ENCODE measurements around the gene EBF3.

Gene EBF3

DNA sequence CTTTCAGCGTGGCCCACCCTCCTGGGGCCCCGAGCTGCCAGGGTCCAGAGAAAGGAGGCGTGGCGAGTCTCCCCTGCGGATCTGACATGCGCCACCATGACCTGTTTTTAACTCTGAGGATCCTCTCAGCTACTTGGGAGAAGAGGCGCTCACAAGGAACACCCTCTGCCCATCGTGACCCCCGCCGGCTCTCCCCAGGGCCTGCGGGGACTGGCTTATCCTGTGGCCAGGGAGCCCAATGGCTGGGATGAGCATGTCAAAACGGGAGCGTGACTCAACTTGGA is 93.7 kb downstream of the EBF3 start:
- DNase-seq = no peak

DNA sequence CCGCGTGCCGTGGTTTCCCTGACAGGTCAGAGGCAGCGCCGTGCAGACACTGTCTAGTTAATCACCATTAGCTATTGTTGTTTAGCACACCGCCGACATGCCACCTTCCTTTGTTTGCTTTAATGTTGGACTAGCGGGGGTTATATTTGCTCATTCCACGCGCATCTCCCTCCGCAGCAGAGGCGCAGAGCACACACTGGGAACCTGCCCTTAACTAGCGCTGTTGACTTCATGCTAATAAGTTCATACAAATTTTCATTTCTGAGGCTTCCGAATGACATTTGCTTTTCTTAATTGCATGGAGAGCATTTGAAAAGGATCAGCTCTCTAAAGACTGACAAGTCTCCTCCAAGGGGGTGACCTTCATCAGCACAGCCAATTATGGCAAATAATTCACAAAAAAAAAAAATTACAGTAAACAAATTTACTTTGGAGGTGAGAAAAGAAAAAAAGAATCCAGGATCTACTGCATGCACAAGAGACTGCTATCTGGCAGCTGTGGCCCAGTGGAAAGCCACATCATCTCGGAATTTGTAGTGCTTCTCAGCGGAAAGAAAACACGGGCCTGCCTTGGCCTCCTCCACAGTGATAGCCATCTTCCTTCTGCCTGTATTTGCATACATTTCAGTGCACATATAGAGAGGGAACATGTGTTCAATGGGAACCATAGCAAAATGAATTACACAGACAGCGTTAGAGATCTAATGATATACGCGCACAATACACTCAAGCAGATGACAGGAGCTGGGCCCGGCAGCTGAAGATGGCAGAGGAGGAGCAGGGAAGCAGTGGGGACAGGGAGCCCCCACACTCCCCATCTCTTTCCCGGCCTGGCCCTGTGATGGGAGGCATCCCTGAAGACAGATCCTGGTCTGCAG is 94.2 kb downstream of the EBF3 start:
- no peak for DNase-seq

GRCh38 chr10:129868449-129869035 is 95.5 kb downstream of the EBF3 start:
- no peak for DNase-seq

- no peak for DNase-seq
These were observed 96.4 kb downstream of the EBF3 start for GRCh38 chr10:129867631-129868179.

DNA sequence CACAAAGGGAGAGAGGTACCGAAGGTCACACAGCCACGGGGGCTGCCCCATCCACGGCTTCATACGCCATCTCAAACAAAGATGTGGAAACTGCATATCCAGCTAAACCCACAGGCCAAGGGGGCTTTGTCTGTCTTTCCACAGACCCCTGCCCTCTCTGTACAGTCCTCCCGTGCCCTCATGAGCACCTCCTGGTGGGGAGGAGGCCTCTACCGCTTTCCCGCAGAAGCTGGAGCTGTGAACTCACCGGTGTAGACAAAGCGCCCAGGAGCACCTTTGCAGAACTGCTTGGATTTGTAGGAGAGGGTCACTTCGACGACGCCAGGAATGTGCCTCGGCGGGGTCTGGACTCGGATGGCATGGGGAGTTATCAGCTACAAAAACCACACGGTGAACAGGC is 97.2 kb downstream of the EBF3 start:
- DNase-seq = no peak

GRCh38 chr10:129865960-129866359 is 98.1 kb downstream of the EBF3 start:
- no peak for DNase-seq

GRCh38 chr10:129865413-129865812 is 98.7 kb downstream of the EBF3 start:
- no peak for DNase-seq

DNA sequence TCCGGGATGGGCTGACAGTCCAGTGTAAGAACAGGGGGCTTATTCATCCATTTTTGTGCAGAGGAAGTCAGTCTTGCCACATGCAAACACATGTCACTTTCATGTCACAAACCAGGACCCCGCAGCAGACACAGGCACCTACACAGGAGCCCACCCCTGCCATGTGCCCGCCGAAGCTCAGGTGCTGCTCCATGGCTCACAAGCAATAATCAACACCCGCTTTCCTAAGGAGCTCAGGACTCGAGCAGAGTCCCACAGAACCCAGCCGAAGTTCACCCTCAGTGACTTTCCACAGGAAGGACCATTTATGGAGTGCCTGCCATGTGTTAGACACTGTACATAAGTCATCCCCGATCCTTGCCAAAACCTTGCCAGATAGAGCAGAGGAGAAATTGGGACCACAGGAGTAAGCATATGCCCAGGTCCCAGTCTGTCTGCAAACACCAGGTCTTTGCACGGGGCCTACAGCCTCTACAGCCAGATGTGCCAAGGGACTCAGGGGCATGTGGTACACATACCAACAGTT is 99.4 kb downstream of the EBF3 start:
- peak; percentile 5 for DNase-seq

GRCh38 chr10:129864082-129864481 is 100.0 kb downstream of the EBF3 start:
- no peak for DNase-seq

DNA sequence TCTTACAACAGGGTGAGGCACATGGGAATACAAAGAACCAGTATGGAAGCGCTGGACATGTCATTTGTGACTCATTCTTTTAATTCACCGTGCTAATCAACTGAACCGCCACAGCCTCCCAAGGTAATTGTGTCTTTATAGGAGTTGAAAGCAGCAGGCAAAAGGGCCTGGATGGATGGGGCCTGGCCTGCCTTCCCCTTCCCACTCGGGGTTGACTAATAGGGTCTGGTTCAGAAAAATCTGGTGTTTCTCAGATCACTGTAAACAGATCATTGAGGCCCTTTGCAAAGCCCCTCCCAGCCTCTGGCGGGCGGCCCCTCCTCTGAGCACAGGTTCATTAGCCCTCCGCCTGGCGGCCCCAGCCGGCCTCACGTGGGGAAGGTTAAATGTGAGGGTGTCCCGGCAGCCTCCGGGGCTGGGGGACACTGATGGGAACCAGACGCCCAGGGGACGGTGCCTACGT is 100.8 kb downstream of the EBF3 start:
- DNase-seq = no peak

DNA sequence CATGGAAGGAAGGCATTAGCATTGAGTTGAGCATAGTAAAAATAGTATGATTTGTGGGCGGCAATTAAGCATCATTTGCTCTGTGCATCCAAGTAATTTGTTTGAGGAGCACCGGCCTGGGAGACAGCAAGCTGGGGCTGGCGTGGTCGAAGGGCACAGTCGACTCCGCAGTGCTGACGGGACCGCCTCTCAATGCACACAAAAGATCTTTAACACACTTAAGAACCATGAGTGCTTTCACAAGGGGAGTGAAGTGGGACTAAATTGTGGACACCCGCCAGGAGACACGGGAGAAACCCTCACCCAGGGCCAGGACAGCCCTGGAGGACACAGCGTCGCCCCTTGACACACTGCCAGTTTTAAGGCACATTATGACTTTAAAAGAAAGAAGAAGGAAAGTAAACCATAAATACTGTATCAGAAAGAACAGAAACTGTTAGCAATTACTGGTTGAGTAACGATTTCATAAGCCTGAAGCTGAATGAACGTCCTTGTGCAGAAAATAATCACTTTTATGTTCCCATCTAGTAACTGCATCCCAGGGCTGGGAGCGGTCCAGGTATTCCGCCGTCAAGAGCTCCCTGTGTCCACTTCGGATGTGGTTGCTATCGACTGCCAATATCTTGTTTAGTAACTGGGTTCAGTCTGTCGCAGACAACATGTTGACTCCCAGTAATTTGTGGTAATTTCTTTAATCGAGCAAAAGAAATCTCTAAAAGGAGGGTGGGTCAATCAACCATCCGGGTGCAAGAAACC is 102.1 kb downstream of the EBF3 start:
- DNase-seq = no peak

DNA sequence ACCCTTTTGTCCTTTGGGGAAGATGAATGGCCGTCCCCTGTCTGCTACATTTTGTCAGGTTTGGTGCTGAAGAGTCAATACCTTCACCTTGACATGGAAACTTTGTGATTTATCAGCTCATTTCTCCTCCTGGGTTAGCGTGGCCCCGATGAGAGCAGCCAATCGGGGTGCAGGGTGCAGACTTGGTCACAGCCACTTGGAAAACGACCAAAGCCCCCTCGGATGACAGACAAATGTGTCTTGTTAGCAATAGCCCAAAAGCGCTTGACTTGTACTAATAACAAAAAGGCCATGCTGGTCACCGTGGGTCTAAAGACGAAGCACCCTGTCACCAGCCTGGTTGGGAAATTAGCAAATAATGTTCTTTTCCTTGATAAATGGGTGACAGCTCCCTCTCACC is 103.7 kb downstream of the EBF3 start:
- no peak for DNase-seq

GRCh38 chr10:129859536-129859935 is 104.5 kb downstream of the EBF3 start:
- DNase-seq = no peak

DNA sequence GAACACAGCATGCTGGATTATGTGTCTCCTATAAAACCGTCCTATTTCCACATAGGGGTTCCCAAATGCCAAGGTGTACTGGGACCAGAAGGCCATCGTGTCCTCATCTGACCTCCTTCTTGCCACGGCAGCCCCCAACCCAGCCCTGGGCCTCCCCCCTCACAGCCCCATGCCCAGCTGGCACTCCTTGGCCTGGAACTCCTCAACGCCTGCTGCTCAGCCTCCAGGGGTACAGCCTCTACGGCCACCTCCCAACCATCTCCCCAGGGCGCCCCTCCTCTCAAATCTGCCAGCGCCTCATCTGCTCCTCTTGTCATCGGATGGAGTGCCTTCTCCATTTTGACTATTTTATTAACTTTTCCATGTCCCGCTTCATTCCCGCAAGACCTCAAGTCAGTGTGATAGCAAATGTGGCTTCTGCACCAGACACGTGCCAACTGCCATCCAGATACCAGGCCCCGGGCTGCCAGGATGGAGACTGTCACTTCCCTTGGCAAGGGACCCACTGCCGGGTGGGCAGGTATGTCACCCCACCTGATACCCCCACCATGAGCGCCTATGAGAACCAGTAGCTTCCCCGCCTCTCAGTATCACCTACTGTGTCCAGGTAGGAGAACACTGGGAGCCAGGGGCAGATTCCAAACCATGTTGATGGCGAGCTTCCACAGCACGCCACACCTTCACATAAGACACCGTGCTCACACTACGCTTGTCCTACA is 106.7 kb downstream of the EBF3 start:
- DNase-seq = no peak

DNA sequence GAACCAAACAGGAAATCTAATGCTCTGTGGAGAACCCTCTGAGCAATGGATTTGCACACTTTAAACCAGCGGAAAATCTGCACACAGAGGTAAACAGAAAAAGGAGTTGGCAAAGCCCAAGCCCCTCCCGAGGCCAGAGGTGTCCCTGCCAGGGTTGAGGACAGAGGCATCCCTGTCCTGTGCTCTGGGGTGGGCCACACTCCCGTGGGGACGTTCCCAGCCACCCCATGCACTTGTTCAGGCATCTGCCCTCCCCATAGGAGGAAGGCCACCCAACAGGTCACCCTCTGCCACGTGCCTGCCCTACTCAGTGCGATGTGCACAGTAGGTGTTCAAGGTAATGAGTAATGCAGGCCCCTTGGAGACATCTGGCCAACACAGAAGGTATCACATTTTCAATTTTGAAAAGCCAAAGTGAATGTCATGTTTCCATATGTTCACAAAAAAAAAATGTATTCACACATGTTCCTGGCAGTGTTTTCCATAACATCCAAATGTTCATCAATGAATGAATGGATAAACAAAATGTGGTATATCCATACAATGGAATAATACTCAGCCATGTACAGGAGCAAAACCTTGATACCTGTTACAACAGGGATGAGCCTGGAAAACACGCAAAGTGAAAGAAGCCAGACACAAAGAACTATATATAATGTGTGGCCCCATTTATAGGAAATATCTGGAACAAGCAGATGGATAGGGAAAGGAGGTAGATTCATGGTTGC is 108.1 kb downstream of the EBF3 start:
- DNase-seq = no peak

DNA sequence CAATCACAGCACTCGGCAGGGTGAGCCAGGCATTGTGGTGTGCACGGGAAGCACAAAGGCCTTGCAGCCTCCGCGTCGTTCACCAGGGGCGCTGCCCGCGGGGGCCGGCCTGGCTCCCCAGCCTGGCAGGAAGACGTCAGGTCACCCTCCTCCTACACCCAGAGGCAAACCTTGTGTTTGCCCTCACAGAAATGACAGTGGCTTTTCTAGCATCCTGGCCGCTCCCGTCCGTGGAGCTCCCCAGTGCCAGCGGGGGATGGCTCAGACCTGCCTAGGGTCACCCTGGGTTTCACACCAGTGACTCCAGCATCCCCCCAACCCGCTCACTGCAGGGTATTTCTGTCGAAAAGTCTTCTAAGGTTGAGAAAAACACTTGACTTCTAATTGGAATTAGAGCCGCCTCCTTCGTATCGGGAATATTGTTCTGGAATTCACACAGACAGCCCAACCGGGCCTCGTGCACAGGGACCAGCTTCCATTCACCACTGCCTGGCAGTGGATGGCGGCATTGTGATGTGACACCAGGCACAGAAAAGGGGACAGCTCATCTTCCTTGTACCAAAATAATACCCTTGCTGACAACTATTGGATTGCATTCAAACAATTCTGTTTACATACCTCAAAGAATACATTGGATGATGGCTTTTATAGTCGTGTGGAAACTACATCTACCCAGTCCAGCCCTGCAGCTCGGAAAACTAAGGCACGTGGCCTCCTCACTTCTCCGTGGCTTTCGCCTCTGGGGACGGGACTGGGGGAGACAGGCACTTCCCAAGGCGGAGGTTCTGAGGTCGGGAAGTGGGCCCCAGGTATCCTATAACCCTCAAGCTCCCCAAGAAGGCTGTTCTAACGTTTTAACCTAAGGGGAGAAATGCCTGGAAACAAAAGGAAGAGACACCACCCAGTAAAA is 109.0 kb downstream of the EBF3 start:
- DNase-seq = no peak

GRCh38 chr10:129854158-129854557 is 109.9 kb downstream of the EBF3 start:
- DNase-seq = no peak

DNA sequence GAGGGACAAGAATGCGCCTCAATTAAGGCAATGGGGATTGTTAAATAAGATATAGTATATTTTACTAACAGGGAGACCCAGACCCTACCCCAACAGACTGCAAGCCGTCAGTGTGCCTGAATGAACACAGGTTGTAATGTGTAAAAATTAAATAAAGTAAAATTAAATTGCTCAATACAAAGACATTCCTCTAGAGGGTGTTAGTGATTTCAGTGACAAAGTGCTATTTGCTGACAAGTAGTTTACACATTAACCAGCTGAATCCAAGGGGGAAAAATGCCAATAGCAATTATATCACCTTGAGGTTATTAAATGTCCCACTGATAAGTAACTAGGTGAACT is 110.5 kb downstream of the EBF3 start:
- DNase-seq = peak; percentile 3

DNA sequence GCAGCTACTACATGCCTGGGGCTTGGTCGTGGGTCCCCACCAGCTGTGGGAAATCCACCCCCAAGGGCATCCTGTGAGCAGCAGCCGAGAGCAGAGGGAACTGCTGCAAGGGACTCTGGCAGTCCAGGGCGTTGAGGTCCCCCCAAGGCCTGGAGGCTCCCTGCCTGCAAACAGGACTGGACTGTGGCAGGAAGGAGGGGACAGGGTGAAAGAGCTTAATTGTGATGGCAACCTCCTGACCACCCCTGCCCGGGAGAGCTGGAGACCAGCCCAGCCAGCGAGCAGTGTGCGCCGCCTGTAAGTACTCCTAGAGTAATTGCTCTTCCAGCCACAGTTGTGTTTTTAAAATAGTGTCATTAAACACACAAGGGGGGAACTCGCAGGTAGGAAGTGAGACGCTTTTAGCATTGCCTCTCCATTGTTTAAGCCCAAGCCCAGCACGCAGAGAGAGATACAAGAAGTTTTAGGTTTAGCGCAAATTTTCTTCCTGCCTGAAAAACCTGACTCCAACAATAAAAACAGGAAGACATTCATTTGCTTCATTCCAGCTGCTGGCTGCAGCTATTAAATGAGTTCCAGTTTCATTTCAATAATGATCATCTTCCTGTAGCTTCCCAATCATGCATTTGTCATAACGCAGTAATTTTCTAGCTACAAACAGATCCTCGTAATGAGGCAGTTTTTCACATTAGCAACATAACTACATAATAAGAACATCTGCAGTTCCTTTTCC is 111.1 kb downstream of the EBF3 start:
- no peak for DNase-seq

All from fibroblast of skin of abdomen (primary cell).